K562 (cell line): ENCODE results near the gene MPHOSPH10. TPM values are rescaled to one million over a fixed set of nuclear protein-coding genes. Genes with fewer than 3 reads are reported as not detected.

Source experiments
- ATAC-seq: fragments of 200-7000 bp; cut with Tn5 transposase; 3 replicates; pipeline ENCODE4 v1.9.1; 2020; ENCODE audit warnings: moderate library complexity
- BruUV-seq: library from RNA; stranded (reverse); fragments of 400-500 nt; replicated peaks from 2 replicates; lab custom pipeline; 2021; lab: Mats Ljungman, UMichigan
- CTCF ChIA-PET: fragments of 300-600 bp; formaldehyde crosslinking; extraction: SDS; loops from one replicate; lab custom pipeline; 2021; ENCODE audit warnings: low intra/inter-chr PET ratio; lab: Yijun Ruan, JAX
- POLR2A ChIA-PET: fragments of 300-600, 350-650 bp; sonication (Branson Sonifier 250); formaldehyde crosslinking; extraction: SDS; loops from one replicate; lab custom pipeline; 2021; ENCODE audit warnings: antibody characterized with exemption, inconsistent platforms; lab: Yijun Ruan, JAX
- DNase-seq, 4 experiments: peaks; one replicate each; pipeline versions ENCODE4 v3.0.0 to v3.0.0-alpha.2; 2011 to 2018; ENCODE audit warnings: low spot score in 3 of 4, mixed read lengths in 3 of 4; ENCODE audit errors: extremely low read depth in 1 of 4
- FAIRE-seq: peaks from 2 replicates; lab custom pipeline; 2011; peaks lifted over from hg19 to GRCh38; lab: Jason Lieb, UNC
- H2AFZ ChIP-seq: 2 replicates; pipeline ENCODE4 v1.6.0; 2011; ENCODE audit warnings: low read depth, low read length, control low read depth, inconsistent platforms
- H3K27ac ChIP-seq: fragments of 200-600 bp; 3 replicates; pipeline ENCODE4 v1.8.0; 2011; ENCODE audit warnings: low read depth, mild to moderate bottlenecking, control low read depth, inconsistent platforms, low read length, moderate library complexity, mixed read lengths; ENCODE audit errors: extremely low read depth
- H3K27me3 ChIP-seq, 2 experiments: fragments of 300-600 bp in 1 of 2; 2 replicates in 1 of 2; 3 replicates in 1 of 2; pipeline versions ENCODE4 v1.6.0 to v1.8.0; 2011; ENCODE audit warnings: inconsistent platforms in 2 of 2, low read length in 2 of 2, mild to moderate bottlenecking in 1 of 2, mixed read lengths in 1 of 2, moderate library complexity in 1 of 2; ENCODE audit not compliant: control insufficient read depth in 2 of 2, insufficient read depth in 2 of 2
- H3K36me3 ChIP-seq: fragments of 300-600 bp; 3 replicates; pipeline ENCODE4 v1.8.0; 2011; ENCODE audit warnings: mild to moderate bottlenecking, low read length, inconsistent platforms; ENCODE audit not compliant: control insufficient read depth, insufficient read depth
- H3K4me1 ChIP-seq, 2 experiments: fragments of 200-600 bp in 1 of 2; replicated peaks in 1 of 2; 2 replicates in 1 of 2; 3 replicates in 1 of 2; pipeline versions ENCODE4 v1.5.1 to v1.8.0; 2011; ENCODE audit warnings: inconsistent platforms in 2 of 2, low read length in 2 of 2, mild to moderate bottlenecking in 1 of 2, mixed read lengths in 1 of 2, moderate library complexity in 1 of 2; ENCODE audit not compliant: control insufficient read depth in 2 of 2, insufficient read depth in 2 of 2
- H3K4me2 ChIP-seq: 2 replicates; pipeline ENCODE4 v1.6.1; 2011; ENCODE audit warnings: low read length, control low read depth, inconsistent platforms, mixed read lengths; ENCODE audit not compliant: insufficient read depth
- H3K4me3 ChIP-seq: fragments of 200-600 bp; sonication (generic), shearing (Covaris generic); 2 replicates; pipeline ENCODE4 v1.5.1; 2016; ENCODE audit warnings: control low read depth, inconsistent platforms
- H3K79me2 ChIP-seq: fragments of 200-600 bp; 3 replicates; pipeline ENCODE4 v1.8.0; 2011; ENCODE audit warnings: low read length, inconsistent platforms; ENCODE audit not compliant: control insufficient read depth, insufficient read depth
- H3K9ac ChIP-seq, 2 experiments: 2 replicates each; pipeline versions ENCODE4 v1.6.0 to v1.6.1; 2011; ENCODE audit warnings: low read depth in 2 of 2, low read length in 2 of 2, control low read depth in 1 of 2, inconsistent platforms in 1 of 2, mild to moderate bottlenecking in 1 of 2, mixed read lengths in 1 of 2; ENCODE audit not compliant: insufficient read depth in 1 of 2
- H3K9me1 ChIP-seq: one replicate; pipeline ENCODE4 v1.6.0; 2011; ENCODE audit warnings: inconsistent platforms, mild to moderate bottlenecking, low read length, moderate library complexity; ENCODE audit not compliant: control insufficient read depth, insufficient read depth
- H3K9me3 ChIP-seq: replicated peaks from 2 replicates; pipeline ENCODE4 v1.5.1; 2011; ENCODE audit warnings: low read depth, low read length, inconsistent platforms; ENCODE audit not compliant: control insufficient read depth, insufficient read depth
- H4K20me1 ChIP-seq: replicated peaks from 2 replicates; pipeline ENCODE4 v1.6.1; 2011; ENCODE audit warnings: low read length, inconsistent platforms, mixed read lengths; ENCODE audit not compliant: control insufficient read depth, insufficient read depth
- CBX1 ChIP-seq: sonication (generic); IDR thresholded peaks from 2 replicates; pipeline ENCODE4 v1.6.1; 2016; ENCODE audit warnings: antibody characterized with exemption, low read depth, mild to moderate bottlenecking
- CCNT2 ChIP-seq: IDR thresholded peaks from 2 replicates; pipeline ENCODE4 v1.6.1; 2011; ENCODE audit warnings: borderline replicate concordance, low read depth, mild to moderate bottlenecking, moderate library complexity, mixed read lengths, low read length; ENCODE audit not compliant: insufficient read length; ENCODE audit errors: extremely low read depth
- HCFC1 ChIP-seq: IDR thresholded peaks from 2 replicates; pipeline ENCODE4 v1.6.1; 2012; ENCODE audit warnings: low read depth, low read length, improper control_type of control experiment
- MEF2A ChIP-seq: IDR thresholded peaks from 2 replicates; pipeline ENCODE4 v1.6.1; 2011; ENCODE audit warnings: low read depth, mild to moderate bottlenecking, low read length, moderate library complexity; ENCODE audit not compliant: control insufficient read depth
- MEF2D ChIP-seq: conservative IDR thresholded peaks from 2 replicates; pipeline ENCODE4 v1.6.1; 2016; ENCODE audit warnings: low read depth, missing genetic modification characterization, missing compliant biosample characterization
- MTA2 ChIP-seq: fragments of 450-650 bp; IDR thresholded peaks from 2 replicates; pipeline ENCODE4 v1.6.1; 2016; ENCODE audit warnings: low read depth
- MYC ChIP-seq, 2 experiments: fragments of 250-450 bp in 1 of 2; sonication (Bioruptor Pico) in 1 of 2; IDR thresholded peaks; 2 replicates each; pipeline versions ENCODE4 v1.5.1 to v1.6.1; 2012 to 2021; ENCODE audit warnings: low read depth in 2 of 2, borderline replicate concordance in 1 of 2, improper control_type of control experiment in 1 of 2, low read length in 1 of 2, mild to moderate bottlenecking in 1 of 2, moderate library complexity in 1 of 2
- PBX2 ChIP-seq, 2 experiments: IDR thresholded peaks in 1 of 2; conservative IDR thresholded peaks in 1 of 2; 2 replicates each; pipeline ENCODE4 v1.6.1; 2016; ENCODE audit warnings: low read depth in 2 of 2, mild to moderate bottlenecking in 1 of 2, missing compliant biosample characterization in 1 of 2, missing genetic modification characterization in 1 of 2, moderate library complexity in 1 of 2
- PHB2 ChIP-seq: fragments of 450-650 bp; IDR thresholded peaks from 2 replicates; pipeline ENCODE4 v1.6.1; 2017; ENCODE audit warnings: low read depth
- RBM17 ChIP-seq: fragments of 200-400 bp; formaldehyde crosslinking; IDR thresholded peaks from 2 replicates; pipeline ENCODE4 v1.6.1; 2017; ENCODE audit warnings: low read depth, mild to moderate bottlenecking, low read length, borderline replicate concordance
- RBM34 ChIP-seq: fragments of 200-400 bp; formaldehyde crosslinking; IDR thresholded peaks from 2 replicates; pipeline ENCODE4 v1.6.1; 2018; ENCODE audit warnings: low read length, borderline replicate concordance; ENCODE audit not compliant: insufficient read depth
- SNRNP70 ChIP-seq: fragments of 200-400 bp; formaldehyde crosslinking; optimal IDR thresholded peaks from 2 replicates; pipeline ENCODE3; 2017; ENCODE audit warnings: low read depth, low read length
- TAF1 ChIP-seq: IDR thresholded peaks from 2 replicates; pipeline ENCODE4 v1.6.1; 2011; ENCODE audit warnings: mild to moderate bottlenecking, low read length, moderate library complexity; ENCODE audit not compliant: insufficient read depth, control insufficient read depth, severe bottlenecking; ENCODE audit errors: extremely low read depth
- TFAP4 ChIP-seq: sonication (generic); formaldehyde crosslinking; IDR thresholded peaks from 2 replicates; pipeline ENCODE4 v1.8.0; 2022; ENCODE audit warnings: missing genetic modification reagents, mild to moderate bottlenecking, moderate library complexity, borderline replicate concordance
- ZNF395 ChIP-seq: fragments of 200-800 bp; sonication (Bioruptor generic); IDR thresholded peaks from 2 replicates; pipeline ENCODE4 v1.6.1; 2017; ENCODE audit warnings: missing genetic modification characterization, missing compliant biosample characterization
- ZNF785 ChIP-seq: fragments of 250-450 bp; sonication (Bioruptor Pico); IDR thresholded peaks from 2 replicates; pipeline ENCODE4 v1.4.0; 2020; ENCODE audit warnings: mild to moderate bottlenecking
- WGBS: fragments of 100-300 bp; shearing (Covaris generic); methylation state at CpG from one replicate; pipeline ENCODE4 v1.1.6; 2016; ENCODE audit warnings: low coverage, mixed read lengths; ENCODE audit not compliant: insufficient coverage; ENCODE audit errors: missing lambda C conversion rate; 5-methylcytosine and 5-hydroxymethylcytosine counted together
- in situ Hi-C: fragments of 300-500 bp; cut with MboI; formaldehyde crosslinking; loops from 4 replicates; pipeline ENCODE4 v1.15.0; 2018; ENCODE audit warnings: inconsistent platforms, mixed read lengths
- intact Hi-C: fragments of 100-400 bp; cut with micrococcal nuclease; formaldehyde crosslinking; loops from 2 replicates; pipeline ENCODE4 v1.14.2; 2022
- polyA plus RNA-seq, 8 experiments: library from polyadenylated mRNA; depleted of rRNA in 4 of 8; stranded (reverse) in 5 of 8; unstranded in 3 of 8; fragments of >200 nt; fragmentation: Nextera tagmentation in 2 of 8; fragmentation: Illumina TruSeq in 1 of 8; extraction: Ambion mirVana in 2 of 8; extraction: Trizol in 1 of 8; gene quantifications; 2 replicates each; pipeline versions ENCODE4 v1.2.1 to v1.2.3, GENCODE V29; 2011 to 2014; ENCODE audit warnings: inconsistent platforms in 1 of 8, missing spikeins in 1 of 8
- total RNA-seq, 7 experiments: library from RNA; depleted of rRNA in 6 of 7; stranded (reverse); fragments of >200 nt in 6 of 7; fragmentation: Illumina TruSeq in 2 of 7; extraction: Trizol in 2 of 7; gene quantifications; 2 replicates each; pipeline versions ENCODE4 v1.2.1 to v1.2.3, GENCODE V29; 2011 to 2021; ENCODE audit warnings: low replicate concordance in 1 of 7

Gene MPHOSPH10
- total and polyA plus RNA-seq, 9 of the 15 experiments (the other 6 are each of a cell fraction or from before 2014, with no cell fraction given): 36.8 to 83.7 (median 58.5) TPM

- peaks cover 12% of the 10 kb centered on the region; the same call in 1 of the 2 replicates for H4K20me1 ChIP-seq
- H3K79me2 ChIP-seq: no peaks in the 10 kb centered on the region
- no peaks in the 10 kb centered on the region for H3K9me1 ChIP-seq
- no peak overlapping the region for H2AFZ ChIP-seq
- no peak overlapping the region for H3K9ac ChIP-seq
- H3K4me1 ChIP-seq: no peaks in the 10 kb centered on the region; a peak in 1 of 5 replicates
- ATAC-seq (no peak), FAIRE-seq (no peak), DNase-seq (no peak)
- H3K4me2 ChIP-seq: no peak overlapping the region
- in situ Hi-C loops: no loop called here
- H3K9me3 ChIP-seq: no peaks in the 10 kb centered on the region
- ChIA-PET POLR2A (interaction anchor here (0.9 kb wide), 1 partner anchor 22 kb away, joined by 3 read pairs; no protein-coding TSS in a partner anchor), CTCF (no interaction called here)
- intact Hi-C loops: loop anchor here (10.0 kb wide), 1 partner anchor 149 kb away; no protein-coding TSS in a partner anchor
- H3K27ac ChIP-seq: no peak overlapping the region
- no TSS peak for BruUV-seq
- peaks cover 20% of the 10 kb centered on the region; the same call in 2 of the 3 replicates for H3K36me3 ChIP-seq
- no peak overlapping the region for H3K4me3 ChIP-seq
- peaks cover 9 to 39% of the 10 kb centered on the region in 2 experiments; a peak in 4 of 5 replicates for H3K27me3 ChIP-seq
- 8% methylated on average over 11 of the region's 11 CpGs for WGBS
- TF ChIP-seq CCNT2 (no peak), TAF1 (no peak), PBX2 (CRISPR knock-in tag; IDR thresholded peaks at IDR 0.05; ENCODE audit: low read depth) (no peak), PBX2 (tag; conservative IDR thresholded peaks at IDR 0.05; ENCODE audit: low read depth) (no peak), MYC (IDR thresholded peaks at IDR 0.05; ENCODE audit: low read depth, low read length) (no peak), MYC (CRISPR knock-in tag; IDR thresholded peaks at IDR 0.05; ENCODE audit: borderline replicate concordance, low read depth) (no peak), HCFC1 (no peak), TFAP4 (no peak), MTA2 (no peak), SNRNP70 (no peak), ZNF395 (CRISPR knock-in tag) (no peak), MEF2D (no peak), PHB2 (no peak), RBM34 (no peak), ZNF785 (CRISPR knock-in tag) (no peak), CBX1 (no peak), MEF2A (no peak), RBM17 (no peak)
These were observed 23.3 kb downstream of the MPHOSPH10 start for GRCh38 chr2:71153585-71154224.
